SK-N-SH (cell line): ENCODE results near the gene ZNF473. TPM values are rescaled to one million over a fixed set of nuclear protein-coding genes. Genes with fewer than 3 reads are reported as not detected.
"Not testable (repeated sequence)": the region's sequence is repeated elsewhere in the genome, so short reads cannot be mapped to it uniquely, and the experiment has no call there.

Source experiments
- CTCF ChIA-PET: fragments of 300-600, 350-600 bp; formaldehyde crosslinking; extraction: SDS; loops from one replicate; lab custom pipeline; 2021; lab: Yijun Ruan, JAX
- POLR2A ChIA-PET: fragments of 350-600 bp; sonication (Branson Sonifier 250); formaldehyde crosslinking; extraction: SDS; loops from one replicate; lab custom pipeline; 2020; ENCODE audit warnings: antibody characterized with exemption, inconsistent platforms; lab: Yijun Ruan, JAX
- DNase-seq: peaks from one replicate; pipeline ENCODE4 v3.0.0; 2012
- H2AFZ ChIP-seq: fragments of 200-600 bp; sonication (generic); 2 replicates; pipeline ENCODE4 v1.8.1; 2016; ENCODE audit warnings: antibody characterized with exemption, mild to moderate bottlenecking, low read depth
- H3F3A ChIP-seq: fragments of 200-600 bp; sonication (generic); replicated peaks from 2 replicates; pipeline ENCODE3; 2016; ENCODE audit warnings: antibody characterized with exemption, mild to moderate bottlenecking; ENCODE audit not compliant: insufficient read depth
- H3K27ac ChIP-seq, 2 experiments: fragments of 200-500 bp in 1 of 2; fragments of 200-600 bp in 1 of 2; sonication (Bioruptor generic) in 1 of 2; sonication (generic), shearing (Covaris generic) in 1 of 2; 2 replicates each; pipeline versions ENCODE4 v1.5.1 to v1.6.1; 2014 to 2016; ENCODE audit warnings: low read depth in 2 of 2, inconsistent platforms in 1 of 2, low read length in 1 of 2, mild to moderate bottlenecking in 1 of 2, mixed read lengths in 1 of 2
- H3K27me3 ChIP-seq: fragments of 200-600 bp; sonication (generic), shearing (Covaris generic); 2 replicates; pipeline ENCODE4 v1.6.1; 2016; ENCODE audit warnings: mixed run types; ENCODE audit not compliant: insufficient read depth
- H3K36me3 ChIP-seq, 2 experiments: fragments of 200-500 bp in 1 of 2; fragments of 200-600 bp in 1 of 2; sonication (Bioruptor generic) in 1 of 2; sonication (generic) in 1 of 2; replicated peaks in 1 of 2; 2 replicates each; pipeline versions ENCODE3 to v1.5.1; 2014 to 2016; ENCODE audit warnings: low read length in 1 of 2, mild to moderate bottlenecking in 1 of 2; ENCODE audit not compliant: insufficient read depth in 2 of 2, control insufficient read depth in 1 of 2
- H3K4me1 ChIP-seq, 2 experiments: fragments of 200-500 bp in 1 of 2; fragments of 200-600 bp in 1 of 2; sonication (Bioruptor generic) in 1 of 2; sonication (generic), shearing (Covaris generic) in 1 of 2; 2 replicates each; pipeline versions ENCODE4 v1.5.1 to v1.6.1; 2014 to 2016; ENCODE audit warnings: low read depth in 1 of 2, low read length in 1 of 2, mixed run types in 1 of 2; ENCODE audit not compliant: insufficient read depth in 2 of 2, control insufficient read depth in 1 of 2
- H3K4me2 ChIP-seq: fragments of 200-600 bp; sonication (generic), shearing (Covaris generic); 2 replicates; pipeline ENCODE4 v1.6.1; 2017; ENCODE audit warnings: mixed run types
- H3K4me3 ChIP-seq, 2 experiments: fragments of 200-500 bp in 1 of 2; fragments of 200-600 bp in 1 of 2; sonication (Bioruptor generic) in 1 of 2; sonication (generic), shearing (Covaris generic) in 1 of 2; 2 replicates each; pipeline versions ENCODE4 v1.5.1 to v1.8.1; 2014 to 2016; ENCODE audit warnings: low read depth in 2 of 2, inconsistent platforms in 1 of 2, low read length in 1 of 2, mild to moderate bottlenecking in 1 of 2, mixed read lengths in 1 of 2, moderate library complexity in 1 of 2
- H3K79me2 ChIP-seq: fragments of 200-600 bp; sonication (generic); 2 replicates; pipeline ENCODE4 v1.8.1; 2017; ENCODE audit warnings: mild to moderate bottlenecking; ENCODE audit not compliant: insufficient read depth
- H3K9ac ChIP-seq: fragments of 200-600 bp; sonication (generic); 2 replicates; pipeline ENCODE4 v1.6.1; 2017; ENCODE audit warnings: mixed run types
- H3K9me2 ChIP-seq: fragments of 200-600 bp; sonication (generic); 2 replicates; pipeline ENCODE4 v1.6.1; 2017; ENCODE audit warnings: mixed run types
- H3K9me3 ChIP-seq: fragments of 200-600 bp; sonication (generic); 2 replicates; pipeline ENCODE4 v1.6.1; 2017; ENCODE audit warnings: mixed run types, mild to moderate bottlenecking, moderate library complexity
- H4K20me1 ChIP-seq: fragments of 200-600 bp; sonication (generic); 2 replicates; pipeline ENCODE4 v1.6.1; 2017; ENCODE audit warnings: mild to moderate bottlenecking, mixed run types; ENCODE audit not compliant: insufficient read depth
- ELF1 ChIP-seq: IDR thresholded peaks from 2 replicates; pipeline ENCODE4 v1.4.0; 2012
- EP300 ChIP-seq, 2 experiments: IDR thresholded peaks; 2 replicates each; pipeline versions ENCODE4 v1.4.0 to v1.6.1; 2012; ENCODE audit warnings: borderline replicate concordance in 1 of 2, low read depth in 1 of 2, low read length in 1 of 2
- FOSL2 ChIP-seq: IDR thresholded peaks from 2 replicates; pipeline ENCODE4 v1.4.0; 2012; ENCODE audit warnings: low read depth, mild to moderate bottlenecking, moderate library complexity, borderline replicate concordance
- GABPA ChIP-seq: IDR thresholded peaks from 2 replicates; pipeline ENCODE4 v1.4.0; 2012; ENCODE audit warnings: low read depth, mild to moderate bottlenecking
- GATA2 ChIP-seq: sonication (generic); formaldehyde crosslinking; IDR thresholded peaks from 2 replicates; pipeline ENCODE4 v1.5.0; 2020; ENCODE audit warnings: mild to moderate bottlenecking, missing genetic modification reagents
- JUND ChIP-seq: IDR thresholded peaks from 2 replicates; pipeline ENCODE4 v1.4.0; 2012
- MXI1 ChIP-seq: IDR thresholded peaks from 2 replicates; pipeline ENCODE4 v1.6.1; 2012; ENCODE audit warnings: mild to moderate bottlenecking, low read depth, low read length, improper control_type of control experiment
- NFIC ChIP-seq: IDR thresholded peaks from 2 replicates; pipeline ENCODE4 v1.4.0; 2012; ENCODE audit warnings: borderline replicate concordance
- NRF1 ChIP-seq: IDR thresholded peaks from 2 replicates; pipeline ENCODE4 v1.6.1; 2012; ENCODE audit warnings: low read depth, mild to moderate bottlenecking, low read length
- TAF1 ChIP-seq: IDR thresholded peaks from 2 replicates; pipeline ENCODE4 v1.6.1; 2012; ENCODE audit warnings: low read depth, mild to moderate bottlenecking, low read length, moderate library complexity, borderline replicate concordance
- TCF12 ChIP-seq: IDR thresholded peaks from 2 replicates; pipeline ENCODE4 v1.4.0; 2012
- WGBS: methylation state at CpG from one replicate; pipeline ENCODE4 v1.1.6; 2017; ENCODE audit warnings: low lambda C conversion rate; 5-methylcytosine and 5-hydroxymethylcytosine counted together
- polyA plus RNA-seq, 3 experiments: library from polyadenylated mRNA; depleted of rRNA; stranded (reverse); fragments of >200 nt; gene quantifications; 2 replicates each; pipeline ENCODE4 v1.2.3, GENCODE V29; 2012

Gene ZNF473
- polyA plus RNA-seq, 1 of the 3 experiments (the other 2 are of a cell fraction), result 5.4 TPM

GRCh38 chr19:50067575-50067974 is 41.8 kb downstream of the ZNF473 start:
- no peaks in the 10 kb centered on the region for H3K4me1 ChIP-seq
- 13% methylated on average over 6 of the region's 6 CpGs for WGBS
- no peaks in the 10 kb centered on the region for H3K9me3 ChIP-seq
- H3K27ac ChIP-seq, result no peak overlapping the region
- no peaks in the 10 kb centered on the region for H3K9me2 ChIP-seq
- ChIA-PET CTCF (no interaction called here), POLR2A (no interaction called here)
- no peak overlapping the region for H3K9ac ChIP-seq
- no peak for DNase-seq
- H3K4me2 ChIP-seq, result no peak overlapping the region
- H3K79me2 ChIP-seq, result no peaks in the 10 kb centered on the region
- no peaks in the 10 kb centered on the region for H4K20me1 ChIP-seq
- H3K27me3 ChIP-seq, result peaks cover 56% of the 10 kb centered on the region; the same call in 1 of the 2 replicates
- no peak overlapping the region for H3K4me3 ChIP-seq
- TF ChIP-seq ELF1 (no peak), EP300 (IDR thresholded peaks at IDR 0.05; ENCODE audit: borderline replicate concordance in 1 of 2, low read depth in 1 of 2, low read length in 1 of 2) (no peak), MXI1 (no peak), FOSL2 (no peak), GABPA (no peak), TAF1 (no peak), NFIC (no peak), JUND (no peak), NRF1 (no peak), TCF12 (no peak), GATA2 (CRISPR knock-in tag) (no peak)
- peaks cover 3% of the 10 kb centered on the region for H3F3A ChIP-seq
- no peaks in the 10 kb centered on the region for H3K36me3 ChIP-seq
- H2AFZ ChIP-seq, result no peak overlapping the region

- H3K4me1 ChIP-seq, H3K9ac ChIP-seq, H3K79me2 ChIP-seq, POLR2A ChIA-PET, H2AFZ ChIP-seq, H4K20me1 ChIP-seq, DNase-seq, H3K4me2 ChIP-seq, H3K27ac ChIP-seq, CTCF ChIA-PET, H3K9me3 ChIP-seq, H3K4me3 ChIP-seq, H3K9me2 ChIP-seq, H3K36me3 ChIP-seq, H3F3A ChIP-seq: not testable (repeated sequence)
- 3% methylated on average over 5 of the region's 5 CpGs for WGBS
- peaks cover 58% of the 10 kb centered on the region; the same call in 1 of the 2 replicates for H3K27me3 ChIP-seq
Observed at GRCh38 chr19:50068382-50068781, 42.6 kb downstream of the ZNF473 start.

GRCh38 chr19:50075076-50075475 is 49.3 kb downstream of the ZNF473 start:
- H3K4me1 ChIP-seq, H3K4me2 ChIP-seq, H3K4me3 ChIP-seq, H3K9ac ChIP-seq, H3F3A ChIP-seq, H2AFZ ChIP-seq, H3K9me3 ChIP-seq, H3K36me3 ChIP-seq, H3K9me2 ChIP-seq, H3K27ac ChIP-seq, H3K79me2 ChIP-seq, H4K20me1 ChIP-seq, CTCF ChIA-PET, DNase-seq, POLR2A ChIA-PET: not testable (repeated sequence)
- WGBS, result 20% methylated on average over 1 of the region's 8 CpGs
- peaks cover 21% of the 10 kb centered on the region; the same call in 1 of the 2 replicates for H3K27me3 ChIP-seq

- H3F3A ChIP-seq, H3K9ac ChIP-seq, H2AFZ ChIP-seq, H3K4me3 ChIP-seq, H3K27ac ChIP-seq, DNase-seq, H3K9me2 ChIP-seq, POLR2A ChIA-PET, H3K36me3 ChIP-seq, H3K4me1 ChIP-seq, H3K79me2 ChIP-seq, H3K9me3 ChIP-seq, CTCF ChIA-PET, H3K4me2 ChIP-seq, H4K20me1 ChIP-seq: not testable (repeated sequence)
- WGBS, result 29% methylated on average over 13 of the region's 14 CpGs
- peaks cover 13% of the 10 kb centered on the region; the same call in 1 of the 2 replicates for H3K27me3 ChIP-seq
Observed at GRCh38 chr19:50075644-50076372, 50.0 kb downstream of the ZNF473 start.

GRCh38 chr19:50076581-50077355 is 51.0 kb downstream of the ZNF473 start:
- H3K36me3 ChIP-seq, H3K9ac ChIP-seq, H2AFZ ChIP-seq, CTCF ChIA-PET, H3K4me1 ChIP-seq, H3K9me3 ChIP-seq, H3K27ac ChIP-seq, H3K27me3 ChIP-seq, DNase-seq, H3K79me2 ChIP-seq, POLR2A ChIA-PET, H4K20me1 ChIP-seq, H3K4me2 ChIP-seq, H3K4me3 ChIP-seq, H3F3A ChIP-seq, H3K9me2 ChIP-seq: not testable (repeated sequence)
- 13% methylated on average over 7 of the region's 10 CpGs for WGBS
